Adrenal gland (tissue), 12 donors: ENCODE results near the gene NXPH3. TPM values are rescaled to one million over a fixed set of nuclear protein-coding genes. Genes with fewer than 3 reads are reported as not detected.

Experiments used
- DNase-seq, 7 donors: peaks; one replicate each; pipeline ENCODE4 v3.0.0-alpha.2; 2019 to 2020
- H3K27ac ChIP-seq, 5 donors: fragments of 200-600 bp; sonication (generic) in 4 of 5; 1 replicate in 3 of 5; 2 replicates in 2 of 5; pipeline versions ENCODE4 v1.5.1 to v1.8.0; 2016 to 2020; ENCODE audit warnings: mild to moderate bottlenecking in 1 of 5
- H3K27me3 ChIP-seq: fragments of 200-600 bp; 2 replicates; pipeline ENCODE4 v1.8.0; 2021
- H3K36me3 ChIP-seq, 2 donors: fragments of 200-600 bp; replicated peaks in 1 of 2; 1 replicate in 1 of 2; 2 replicates in 1 of 2; pipeline versions ENCODE4 v1.5.1 to v1.8.0; 2018 to 2022
- H3K4me1 ChIP-seq, 2 donors: fragments of 200-600 bp; replicated peaks in 1 of 2; 1 replicate in 1 of 2; 2 replicates in 1 of 2; pipeline versions ENCODE4 v1.5.1 to v1.8.0; 2018 to 2021
- H3K4me3 ChIP-seq, 4 donors: fragments of 200-600 bp; sonication (generic) in 3 of 4; one replicate each; pipeline ENCODE4 v1.5.1; 2016 to 2018
- H3K9me3 ChIP-seq, 3 donors: fragments of 200-600 bp; sonication (generic) in 1 of 3; replicated peaks in 1 of 3; 1 replicate in 2 of 3; 2 replicates in 1 of 3; pipeline versions ENCODE4 v1.5.1 to v1.8.0; 2016 to 2021
- POLR2A ChIP-seq, 2 donors: fragments of 450-650 bp; IDR thresholded peaks; one replicate each; pipeline ENCODE4 v1.6.1; 2017; ENCODE audit warnings: antibody characterized with exemption in 2 of 2, mild to moderate bottlenecking in 2 of 2, moderate library complexity in 1 of 2
- WGBS, 4 donors: extraction: QIAGEN DNeasy Blood & Tissue Kit in 2 of 4; methylation state at CpG; one replicate each; pipeline versions ENCODE4 v1.1.5 to v1.1.7; 2013 to 2017; 5-methylcytosine and 5-hydroxymethylcytosine counted together
- intact Hi-C, 2 donors: fragments of 100-400 bp; cut with DNase I; formaldehyde crosslinking; loops; one replicate each; pipeline versions ENCODE4 v1.14.1 to v1.15.0; 2022 to 2023
- polyA plus RNA-seq, 3 donors: library from polyadenylated mRNA; stranded (reverse); fragments of 200-250 nt in 2 of 3; fragments of 350-450 nt in 1 of 3; fragmentation: Illumina TruSeq in 1 of 3; extraction: RNeasy Lipid Tissue Mini Kit (QIAGEN cat#74804) in 1 of 3; gene quantifications; one replicate each; pipeline ENCODE4 v1.2.3, GENCODE V29; 2013 to 2014
- total RNA-seq, 9 donors: library from RNA; depleted of rRNA in 4 of 9; stranded (reverse); fragments of >200 nt in 4 of 9; fragments of 120-200 nt in 1 of 9; fragmentation: NEBNext Ultra II Directional in 1 of 9; extraction: Animal tissue kit (Norgen Biotek cat#: 25700) in 1 of 9; gene quantifications; one replicate each; pipeline versions ENCODE4 v1.1.0 to v1.2.4, GENCODE V29; 2013 to 2023
- TF ChIP-seq, protein P1 (sequence below), 6 experiments: fragments of 450-650 bp in 4 of 6; fragments of 200-600 bp in 2 of 6; sonication (generic) in 1 of 6; IDR thresholded peaks; 1 replicate in 5 of 6; 2 replicates in 1 of 6; pipeline versions ENCODE4 v1.5.1 to v1.8.0; 2016 to 2021; ENCODE audit warnings: antibody characterized with exemption in 6 of 6, mild to moderate bottlenecking in 2 of 6, moderate library complexity in 1 of 6
- donor health status: healthy with polysubstance abuse.
- donor health status: Bipolar disorder and iron deficiency.
- donor health status: DM: yes; HTN: yes; CAD: no.
- donor health status: DM: no; HTN: no; CAD: no.
- donor health status: DM: no; HTN: no; CAD: no.
- donor health status: DM: yes; HTN: yes; CAD: no.

The NXPH3 gene
- total and polyA plus RNA-seq, 12 donors: 0.30 to 6.1 (median 1.2) TPM

DNA sequence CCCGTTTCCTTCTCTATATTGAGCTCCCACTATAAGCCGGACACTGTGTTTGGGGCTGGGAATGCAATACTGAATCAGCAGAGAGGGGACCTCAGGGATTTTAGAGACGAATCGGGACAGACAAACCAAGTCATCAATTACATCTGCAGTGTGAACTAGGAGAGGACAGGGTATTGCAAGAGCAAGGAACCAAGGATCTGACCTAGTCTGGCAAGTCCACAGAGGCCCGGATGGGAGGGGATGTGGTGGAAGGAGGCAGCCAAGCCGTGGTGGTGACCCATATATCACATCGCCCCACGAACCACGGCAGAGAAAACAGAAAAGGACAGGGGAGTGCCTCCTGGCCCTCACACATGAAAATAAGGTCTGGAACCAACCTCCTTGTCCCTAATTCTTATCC, 28.1 kb upstream of the NXPH3 start:
- intact Hi-C loops: no loop called here
- peak overlapping the region in 1 of 5 donors; percentile 40 for H3K27ac ChIP-seq
- H3K4me3 ChIP-seq: no peak overlapping the region
- 32 to 55% (median 49%) methylated on average over 9 of the region's 9 CpGs for WGBS, 4 donors
- TF ChIP-seq, protein P1, sequence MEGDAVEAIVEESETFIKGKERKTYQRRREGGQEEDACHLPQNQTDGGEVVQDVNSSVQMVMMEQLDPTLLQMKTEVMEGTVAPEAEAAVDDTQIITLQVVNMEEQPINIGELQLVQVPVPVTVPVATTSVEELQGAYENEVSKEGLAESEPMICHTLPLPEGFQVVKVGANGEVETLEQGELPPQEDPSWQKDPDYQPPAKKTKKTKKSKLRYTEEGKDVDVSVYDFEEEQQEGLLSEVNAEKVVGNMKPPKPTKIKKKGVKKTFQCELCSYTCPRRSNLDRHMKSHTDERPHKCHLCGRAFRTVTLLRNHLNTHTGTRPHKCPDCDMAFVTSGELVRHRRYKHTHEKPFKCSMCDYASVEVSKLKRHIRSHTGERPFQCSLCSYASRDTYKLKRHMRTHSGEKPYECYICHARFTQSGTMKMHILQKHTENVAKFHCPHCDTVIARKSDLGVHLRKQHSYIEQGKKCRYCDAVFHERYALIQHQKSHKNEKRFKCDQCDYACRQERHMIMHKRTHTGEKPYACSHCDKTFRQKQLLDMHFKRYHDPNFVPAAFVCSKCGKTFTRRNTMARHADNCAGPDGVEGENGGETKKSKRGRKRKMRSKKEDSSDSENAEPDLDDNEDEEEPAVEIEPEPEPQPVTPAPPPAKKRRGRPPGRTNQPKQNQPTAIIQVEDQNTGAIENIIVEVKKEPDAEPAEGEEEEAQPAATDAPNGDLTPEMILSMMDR (IDR thresholded peaks at IDR 0.05): no peak
- TF ChIP-seq POLR2A (IDR thresholded peaks at IDR 0.05): no peak
- H3K9me3 ChIP-seq: no peaks in the 10 kb centered on the region
- no peaks in the 10 kb centered on the region for H3K4me1 ChIP-seq
- no peaks in the 10 kb centered on the region for H3K36me3 ChIP-seq
- no peaks in the 10 kb centered on the region for H3K27me3 ChIP-seq
- peak in 1 of 7 donors; percentile 37 for DNase-seq

DNA sequence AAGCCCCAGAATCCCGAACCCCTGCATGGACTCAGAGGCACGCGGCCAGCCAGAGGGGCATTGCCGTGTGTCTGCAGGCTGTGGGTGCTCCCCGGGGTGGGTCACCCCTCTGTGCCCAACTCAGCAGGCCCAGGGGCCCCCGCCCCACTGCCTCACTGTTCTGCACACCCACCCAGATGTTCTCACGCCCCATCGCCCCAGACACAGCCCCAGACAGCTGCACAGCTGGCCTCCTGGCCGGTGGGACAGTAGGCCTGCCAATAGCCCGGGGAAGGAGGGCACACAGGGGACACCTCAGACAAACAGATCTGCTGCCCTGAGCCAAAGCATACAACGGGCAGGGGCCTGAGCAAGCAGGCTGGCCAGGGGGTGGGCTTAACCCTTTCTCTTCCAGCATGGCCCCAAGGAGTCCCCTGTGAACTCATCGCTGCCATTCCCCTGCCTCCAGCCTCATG, 27.6 kb upstream of the NXPH3 start:
- no peak for TF ChIP-seq POLR2A (IDR thresholded peaks at IDR 0.05)
- TF ChIP-seq, protein P1 (IDR thresholded peaks at IDR 0.05): no peak
- Histone ChIP-seq H3K27me3 (no peaks in the 10 kb centered on the region), H3K4me3 (no peak overlapping the region), H3K27ac (peak overlapping the region in 1 of 5 donors; percentile 40), H3K9me3 (no peaks in the 10 kb centered on the region), H3K4me1 (no peaks in the 10 kb centered on the region), H3K36me3 (no peaks in the 10 kb centered on the region)
- intact Hi-C loops: loop anchor here in 1 of 2 donors (2.0 kb wide), 1 partner anchor 51 kb away; no protein-coding TSS in a partner anchor
- WGBS, 4 donors: 60 to 69% (median 64%) methylated on average over 10 to 12 of the region's 12 CpGs
- no peak for DNase-seq

DNA sequence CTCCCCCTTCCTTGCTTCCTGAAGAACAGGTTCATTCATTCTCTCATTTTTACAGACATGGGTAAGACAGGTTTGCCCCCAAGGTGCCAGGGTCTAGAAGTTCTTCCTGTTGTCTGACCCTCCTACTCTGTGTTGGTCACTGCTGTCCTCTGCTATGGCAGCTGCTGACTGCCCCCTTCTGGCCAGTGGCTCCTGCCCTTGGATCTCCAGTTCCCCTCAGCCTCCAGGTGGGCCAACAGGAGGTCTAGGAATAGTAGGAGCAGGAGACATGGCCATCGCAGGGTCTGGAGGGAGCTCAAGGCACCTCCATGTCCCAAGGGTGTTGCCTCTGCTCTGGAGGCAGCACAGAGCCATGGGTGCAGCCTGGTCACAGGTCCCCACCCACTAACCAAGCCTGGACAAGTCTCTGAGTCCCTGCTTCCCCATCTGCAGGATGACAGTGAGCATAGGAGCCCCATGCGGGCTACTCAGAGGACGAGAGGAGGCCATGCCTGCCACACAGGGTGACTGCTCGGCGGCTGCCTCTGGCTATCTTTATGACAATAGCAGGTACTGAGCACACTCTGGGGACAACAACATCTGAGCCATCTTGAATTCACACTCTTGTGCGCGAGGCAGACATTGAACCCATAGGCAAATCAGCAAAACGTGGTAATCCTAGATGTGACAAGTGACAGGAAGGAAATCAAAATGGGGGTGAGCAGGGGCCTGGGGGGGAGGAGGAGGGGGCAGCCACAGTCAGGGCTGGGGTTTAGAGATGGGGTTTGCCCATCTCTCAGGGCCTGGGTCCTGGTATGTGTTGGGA, 27.0 kb upstream of the NXPH3 start:
- H3K4me3 ChIP-seq: no peak overlapping the region
- no peaks in the 10 kb centered on the region for H3K9me3 ChIP-seq
- WGBS, 4 donors: 72 to 82% (median 77%) methylated on average over 4 to 8 of the region's 8 CpGs
- H3K4me1 ChIP-seq: no peaks in the 10 kb centered on the region
- TF ChIP-seq, protein P1 (IDR thresholded peaks at IDR 0.05): peak; percentile 26 to 57 (median 48)
- TF ChIP-seq POLR2A (IDR thresholded peaks at IDR 0.05): no peak
- no peaks in the 10 kb centered on the region for H3K36me3 ChIP-seq
- intact Hi-C loops: loop anchor here in 1 of 2 donors (2.0 kb wide), 1 partner anchor 52 kb away; no protein-coding TSS in a partner anchor
- peak in 3 of 7 donors; percentile 41 to 66 (median 61) for DNase-seq
- H3K27ac ChIP-seq: no peak overlapping the region
- H3K27me3 ChIP-seq: no peaks in the 10 kb centered on the region

DNA sequence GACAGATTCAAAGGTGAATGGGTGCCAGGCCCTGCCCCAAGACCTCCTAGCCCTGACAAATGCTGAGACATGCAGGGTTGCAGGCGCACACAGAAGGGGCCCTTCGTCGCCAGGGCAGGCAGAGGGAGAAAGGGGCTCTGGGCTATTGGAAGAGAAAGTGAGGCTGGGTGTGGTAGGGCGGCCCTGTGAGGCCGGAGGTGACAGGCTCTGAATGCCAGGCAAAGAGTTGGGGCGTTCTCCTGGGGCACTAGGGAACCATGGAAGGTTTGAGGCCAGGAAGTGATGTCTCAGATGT, 26.4 kb upstream of the NXPH3 start:
- DNase-seq: no peak
- TF ChIP-seq, protein P1 (IDR thresholded peaks at IDR 0.05): no peak
- no peak for TF ChIP-seq POLR2A (IDR thresholded peaks at IDR 0.05)
- Histone ChIP-seq H3K4me3 (no peak overlapping the region), H3K4me1 (no peaks in the 10 kb centered on the region), H3K9me3 (no peaks in the 10 kb centered on the region), H3K27ac (no peak overlapping the region), H3K27me3 (no peaks in the 10 kb centered on the region), H3K36me3 (no peaks in the 10 kb centered on the region)
- 72 to 95% (median 89%) methylated on average over 3 to 6 of the region's 6 CpGs for WGBS, 4 donors
- intact Hi-C loops: loop anchor here in 1 of 2 donors (2.0 kb wide), 1 partner anchor 52 kb away; no protein-coding TSS in a partner anchor
